Activated naive CD4-positive, alpha-beta T cell treated with anti-CD3 and anti-CD28 coated beads, Interleukin-2, amount 10 ng/mL, durations not matched to agents 7 days and 5 days (primary cell): ENCODE measurements around the gene BDKRB2.

Experiments used
- CTCF ChIA-PET: fragments of 350-600 bp; sonication (Branson Sonifier 250); formaldehyde crosslinking; loops from one replicate; lab custom pipeline; 2021; ENCODE audit warnings: antibody characterized with exemption; lab: Charles Lee
- DNase-seq: peaks from one replicate; pipeline ENCODE4 v3.0.0-alpha.2; 2020
- H3K27ac Mint-ChIP-seq: one replicate; pipeline ENCODE4 v1.8.0; 2021; ENCODE audit warnings: mild to moderate bottlenecking, moderate library complexity, mixed read lengths
- H3K27me3 Mint-ChIP-seq: one replicate; pipeline ENCODE4 v1.8.0; 2021; ENCODE audit warnings: mild to moderate bottlenecking, mixed read lengths
- H3K36me3 Mint-ChIP-seq: one replicate; pipeline ENCODE4 v1.8.0; 2021; ENCODE audit warnings: mixed read lengths
- H3K4me1 Mint-ChIP-seq: one replicate; pipeline ENCODE4 v1.8.0; 2021; ENCODE audit warnings: mixed read lengths
- H3K4me3 Mint-ChIP-seq: one replicate; pipeline ENCODE4 v1.8.0; 2021; ENCODE audit warnings: mild to moderate bottlenecking, moderate library complexity, mixed read lengths
- H3K9me3 Mint-ChIP-seq: one replicate; pipeline ENCODE4 v1.8.0; 2021; ENCODE audit warnings: mixed read lengths

The BDKRB2 gene

GRCh38 chr14:96167224-96168148, 37.2 kb upstream of the BDKRB2 start:
- H3K4me1 Mint-ChIP-seq, result no peaks in the 10 kb centered on the region
- DNase-seq, result no peak
- CTCF ChIA-PET, result no interaction called here
- no peak overlapping the region for H3K27ac Mint-ChIP-seq
- no peaks in the 10 kb centered on the region for H3K27me3 Mint-ChIP-seq
- no peaks in the 10 kb centered on the region for H3K36me3 Mint-ChIP-seq
- no peaks in the 10 kb centered on the region for H3K9me3 Mint-ChIP-seq
- no peak overlapping the region for H3K4me3 Mint-ChIP-seq

- H3K4me3 Mint-ChIP-seq, result no peak overlapping the region
- no peaks in the 10 kb centered on the region for H3K36me3 Mint-ChIP-seq
- CTCF ChIA-PET, result no interaction called here
- no peak overlapping the region for H3K27ac Mint-ChIP-seq
- H3K27me3 Mint-ChIP-seq, result no peaks in the 10 kb centered on the region
- no peak for DNase-seq
- H3K9me3 Mint-ChIP-seq, result no peaks in the 10 kb centered on the region
- H3K4me1 Mint-ChIP-seq, result no peaks in the 10 kb centered on the region
Observed at GRCh38 chr14:96168581-96168980, 36.1 kb upstream of the BDKRB2 start.

- Mint-ChIP-seq H3K9me3 (no peaks in the 10 kb centered on the region), H3K36me3 (no peaks in the 10 kb centered on the region), H3K4me3 (no peak overlapping the region), H3K27ac (no peak overlapping the region), H3K27me3 (no peaks in the 10 kb centered on the region), H3K4me1 (no peaks in the 10 kb centered on the region)
- DNase-seq, result no peak
- CTCF ChIA-PET, result no interaction called here
Observed at GRCh38 chr14:96170961-96171592, 33.6 kb upstream of the BDKRB2 start.

- DNase-seq, result no peak
- Mint-ChIP-seq H3K4me3 (no peak overlapping the region), H3K27me3 (no peaks in the 10 kb centered on the region), H3K36me3 (no peaks in the 10 kb centered on the region), H3K9me3 (no peaks in the 10 kb centered on the region), H3K4me1 (peaks cover 2% of the 10 kb centered on the region), H3K27ac (no peak overlapping the region)
- CTCF ChIA-PET, result no interaction called here
Observed at GRCh38 chr14:96173636-96174475, 30.8 kb upstream of the BDKRB2 start.

- Mint-ChIP-seq H3K27me3 (no peaks in the 10 kb centered on the region), H3K27ac (no peak overlapping the region), H3K4me1 (peaks cover 2% of the 10 kb centered on the region), H3K9me3 (no peaks in the 10 kb centered on the region), H3K36me3 (no peaks in the 10 kb centered on the region), H3K4me3 (no peak overlapping the region)
- CTCF ChIA-PET, result no interaction called here
- DNase-seq, result no peak
Observed at GRCh38 chr14:96176275-96176674, 28.4 kb upstream of the BDKRB2 start.

- DNase-seq, result no peak
- no peaks in the 10 kb centered on the region for H3K27me3 Mint-ChIP-seq
- H3K36me3 Mint-ChIP-seq, result no peaks in the 10 kb centered on the region
- CTCF ChIA-PET, result interaction anchor here (0.6 kb wide), 1 partner anchor 1431 kb away, joined by 3 read pairs; no protein-coding TSS in a partner anchor
- H3K9me3 Mint-ChIP-seq, result no peaks in the 10 kb centered on the region
- H3K4me3 Mint-ChIP-seq, result no peak overlapping the region
- H3K4me1 Mint-ChIP-seq, result peaks cover 2% of the 10 kb centered on the region
- no peak overlapping the region for H3K27ac Mint-ChIP-seq
Observed at GRCh38 chr14:96176811-96177211, 27.8 kb upstream of the BDKRB2 start.

- Mint-ChIP-seq H3K36me3 (no peaks in the 10 kb centered on the region), H3K4me1 (peaks cover 2% of the 10 kb centered on the region), H3K27me3 (no peaks in the 10 kb centered on the region), H3K4me3 (no peak overlapping the region), H3K27ac (no peak overlapping the region), H3K9me3 (no peaks in the 10 kb centered on the region)
- no peak for DNase-seq
- CTCF ChIA-PET, result no interaction called here
Observed at GRCh38 chr14:96177766-96178375, 26.8 kb upstream of the BDKRB2 start.

- CTCF ChIA-PET, result interaction anchor here (1.2 kb wide), 1 partner anchor 27 kb away, joined by 3 read pairs; no protein-coding TSS in a partner anchor
- H3K27ac Mint-ChIP-seq, result no peak overlapping the region
- no peaks in the 10 kb centered on the region for H3K27me3 Mint-ChIP-seq
- H3K36me3 Mint-ChIP-seq, result no peaks in the 10 kb centered on the region
- H3K9me3 Mint-ChIP-seq, result no peaks in the 10 kb centered on the region
- H3K4me3 Mint-ChIP-seq, result no peak overlapping the region
- no peak for DNase-seq
- H3K4me1 Mint-ChIP-seq, result peaks cover 2% of the 10 kb centered on the region
Observed at GRCh38 chr14:96178461-96179321, 25.9 kb upstream of the BDKRB2 start.

- H3K27me3 Mint-ChIP-seq, result no peaks in the 10 kb centered on the region
- H3K4me1 Mint-ChIP-seq, result peaks cover 2% of the 10 kb centered on the region
- H3K9me3 Mint-ChIP-seq, result no peaks in the 10 kb centered on the region
- no peak overlapping the region for H3K27ac Mint-ChIP-seq
- DNase-seq, result no peak
- CTCF ChIA-PET, result no interaction called here
- no peak overlapping the region for H3K4me3 Mint-ChIP-seq
- no peaks in the 10 kb centered on the region for H3K36me3 Mint-ChIP-seq
Observed at GRCh38 chr14:96180043-96180874, 24.4 kb upstream of the BDKRB2 start.

GRCh38 chr14:96181186-96182056, 23.2 kb upstream of the BDKRB2 start:
- Mint-ChIP-seq H3K4me1 (peaks cover 2% of the 10 kb centered on the region), H3K36me3 (no peaks in the 10 kb centered on the region)
- CTCF ChIA-PET, result no interaction called here

GRCh38 chr14:96182546-96182945, 22.1 kb upstream of the BDKRB2 start:
- Mint-ChIP-seq H3K36me3 (no peaks in the 10 kb centered on the region), H3K27me3 (no peaks in the 10 kb centered on the region), H3K27ac (no peak overlapping the region), H3K4me3 (no peak overlapping the region), H3K4me1 (peaks cover 2% of the 10 kb centered on the region), H3K9me3 (no peaks in the 10 kb centered on the region)
- CTCF ChIA-PET, result no interaction called here
- no peak for DNase-seq

More at GRCh38 chr14:96181186-96182056, 23.2 kb upstream of the BDKRB2 start:
- Mint-ChIP-seq H3K27me3 (no peaks in the 10 kb centered on the region), H3K27ac (no peak overlapping the region), H3K4me3 (no peak overlapping the region), H3K9me3 (no peaks in the 10 kb centered on the region)
- DNase-seq, result no peak

GRCh38 chr14:96184737-96185136, 19.9 kb upstream of the BDKRB2 start:
- no peaks in the 10 kb centered on the region for H3K9me3 Mint-ChIP-seq
- H3K27me3 Mint-ChIP-seq, result peaks cover 7% of the 10 kb centered on the region
- no peak overlapping the region for H3K27ac Mint-ChIP-seq
- no peak overlapping the region for H3K4me3 Mint-ChIP-seq
- DNase-seq, result no peak
- CTCF ChIA-PET, result no interaction called here
- no peaks in the 10 kb centered on the region for H3K4me1 Mint-ChIP-seq
- H3K36me3 Mint-ChIP-seq, result no peaks in the 10 kb centered on the region
